PC-3 (cell line): ENCODE results near the gene AGRP. TPM values are rescaled to one million over a fixed set of nuclear protein-coding genes. Genes with fewer than 3 reads are reported as not detected.

Experiments used
- ATAC-seq: fragments of 200-7000 bp; cut with Tn5 transposase; 2 replicates; pipeline ENCODE4 v1.9.1; 2020; ENCODE audit warnings: mild to moderate bottlenecking, moderate library complexity
- BruUV-seq: library from RNA; stranded (reverse); fragments of 400-500 nt; replicated peaks from 2 replicates; lab custom pipeline; 2021; lab: Mats Ljungman, UMichigan
- CTCF ChIA-PET: fragments of 300-600 bp; sonication (Branson Sonifier 250); formaldehyde crosslinking; loops from one replicate; lab custom pipeline; 2022; ENCODE audit warnings: antibody characterized with exemption; lab: Charles Lee
- POLR2A ChIA-PET: fragments of 300-600 bp; sonication (Branson Sonifier 250); formaldehyde crosslinking; loops from one replicate; lab custom pipeline; 2022; ENCODE audit warnings: antibody characterized with exemption; ENCODE audit not compliant: unreplicated experiment; lab: Charles Lee
- DNase-seq: peaks from one replicate; pipeline ENCODE4 v3.0.0-alpha.2; 2015
- H2AFZ ChIP-seq: fragments of 300-600 bp; sonication (generic); 2 replicates; pipeline ENCODE4 v1.6.0; 2016; ENCODE audit warnings: antibody characterized with exemption, low read length
- H3F3A ChIP-seq: fragments of 300-600 bp; sonication (generic); one replicate; pipeline ENCODE4 v1.6.0; 2017; ENCODE audit warnings: antibody characterized with exemption, low read length, control low read depth, mild to moderate bottlenecking; ENCODE audit not compliant: unreplicated experiment
- H3K27ac ChIP-seq: fragments of 300-600 bp; sonication (generic); 2 replicates; pipeline ENCODE4 v1.5.1; 2016; ENCODE audit warnings: mild to moderate bottlenecking, low read length
- H3K27me3 ChIP-seq: fragments of 300-600 bp; sonication (generic); 2 replicates; pipeline ENCODE4 v1.6.1; 2016; ENCODE audit warnings: low read length, mixed read lengths
- H3K36me3 ChIP-seq: fragments of 300-600 bp; sonication (generic); 2 replicates; pipeline ENCODE4 v1.6.1; 2016; ENCODE audit warnings: low read depth, mixed run types, low read length, mixed read lengths
- H3K4me1 ChIP-seq: fragments of 300-600 bp; sonication (generic); 2 replicates; pipeline ENCODE4 v1.5.1; 2016; ENCODE audit warnings: low read length; ENCODE audit not compliant: insufficient read depth
- H3K4me2 ChIP-seq: fragments of 300-600 bp; sonication (generic); 2 replicates; pipeline ENCODE4 v1.6.0; 2016; ENCODE audit warnings: low read length
- H3K4me3 ChIP-seq: fragments of 300-600 bp; sonication (generic); 2 replicates; pipeline ENCODE4 v1.5.1; 2016; ENCODE audit warnings: mild to moderate bottlenecking, low read length, mixed read lengths
- H3K79me2 ChIP-seq: fragments of 300-600 bp; sonication (generic); 2 replicates; pipeline ENCODE4 v1.6.1; 2017; ENCODE audit warnings: low read length, mixed read lengths
- H3K9ac ChIP-seq: fragments of 300-600 bp; sonication (generic); 2 replicates; pipeline ENCODE4 v1.6.0; 2016; ENCODE audit warnings: mild to moderate bottlenecking, low read length
- H3K9me2 ChIP-seq: fragments of 300-600 bp; sonication (generic); replicated peaks from 2 replicates; pipeline ENCODE4 v1.6.1; 2016; ENCODE audit warnings: mixed run types, low read length, mixed read lengths
- H3K9me3 ChIP-seq: fragments of 300-600 bp; sonication (generic); 2 replicates; pipeline ENCODE4 v1.6.1; 2016; ENCODE audit warnings: low read length, mixed read lengths
- H4K20me1 ChIP-seq: fragments of 300-600 bp; sonication (generic); 2 replicates; pipeline ENCODE4 v1.6.1; 2016; ENCODE audit warnings: low read length, mixed read lengths
- CTCF ChIP-seq: fragments of 300-600 bp; sonication (generic); conservative IDR thresholded peaks from 2 replicates; pipeline ENCODE4 v1.5.1; 2017; ENCODE audit warnings: antibody characterized with exemption, low read depth, mild to moderate bottlenecking, low read length
- EZH2 ChIP-seq: fragments of 300-600 bp; sonication (generic); IDR thresholded peaks from one replicate; pipeline ENCODE4 v1.6.1; 2017; ENCODE audit warnings: antibody characterized with exemption, mild to moderate bottlenecking, low read length; ENCODE audit not compliant: unreplicated experiment
- EZH2phosphoT487 ChIP-seq: fragments of 300-600 bp; sonication (generic); IDR thresholded peaks from 2 replicates; pipeline ENCODE4 v1.6.1; 2018; ENCODE audit warnings: mild to moderate bottlenecking, antibody characterized with exemption, low read length, borderline replicate concordance
- intact Hi-C: fragments of 100-400 bp; cut with micrococcal nuclease; formaldehyde crosslinking; loops from 2 replicates; pipeline ENCODE4 v1.9.0; 2023
- total RNA-seq: library from RNA; depleted of rRNA; stranded (reverse); fragments of >200 nt; gene quantifications from 2 replicates; pipeline ENCODE4 v1.2.3, GENCODE V29; 2014

AGRP gene
- total RNA-seq, 1 experiment from 2014 or later, result not detected

GRCh38 chr16:67486805-67487204 is 3.5 kb upstream of the AGRP start:
- no peak overlapping the region for H3K4me2 ChIP-seq
- H3K79me2 ChIP-seq, result 0 out of 2 replicates have a peak, but pooled peaks cover 2% of the 10 kb centered on the region
- intact Hi-C loops, result loop anchor here (5.0 kb wide), 1 partner anchor 35 kb away; no protein-coding TSS in a partner anchor
- peaks cover under 1% of the 10 kb centered on the region; the same call in 1 of the 2 replicates for H3K4me1 ChIP-seq
- H2AFZ ChIP-seq, result no peak overlapping the region
- H3K9me3 ChIP-seq, result no peaks in the 10 kb centered on the region
- no peaks in the 10 kb centered on the region for H3K36me3 ChIP-seq
- BruUV-seq, result no TSS peak
- no peaks in the 10 kb centered on the region for H3F3A ChIP-seq
- H3K9me2 ChIP-seq, result no peaks in the 10 kb centered on the region
- H3K9ac ChIP-seq, result no peak overlapping the region
- no peak overlapping the region for H3K27ac ChIP-seq
- CTCF ChIA-PET, result no interaction called here
- no peak for TF ChIP-seq EZH2
- TF ChIP-seq CTCF, result no peak
- TF ChIP-seq EZH2phosphoT487, result no peak
- DNase-seq (no peak), ATAC-seq (no peak)
- POLR2A ChIA-PET, result no interaction called here
- H4K20me1 ChIP-seq, result no peaks in the 10 kb centered on the region
- no peak overlapping the region for H3K4me3 ChIP-seq
- no peaks in the 10 kb centered on the region for H3K27me3 ChIP-seq

GRCh38 chr16:67483731-67484525 is 581 bp upstream of the AGRP start:
- no peak for ATAC-seq
- POLR2A ChIA-PET, result no interaction called here

More at GRCh38 chr16:67483731-67484525, 581 bp upstream of the AGRP start:
- no peak for TF ChIP-seq EZH2
- TF ChIP-seq CTCF, result no peak
- TF ChIP-seq EZH2phosphoT487, result no peak
- H2AFZ ChIP-seq, result no peak overlapping the region
- H3K4me3 ChIP-seq, result no peak overlapping the region
- H3K9me3 ChIP-seq, result no peaks in the 10 kb centered on the region
- no peak overlapping the region for H3K4me2 ChIP-seq
- no peaks in the 10 kb centered on the region for H3K27me3 ChIP-seq
- intact Hi-C loops, result no loop called here
- BruUV-seq, result no TSS peak
- peaks cover 22% of the 10 kb centered on the region for H3K79me2 ChIP-seq
- H3K4me1 ChIP-seq, result peaks cover 7% of the 10 kb centered on the region; the same call in 1 of the 2 replicates
- H3F3A ChIP-seq, result no peaks in the 10 kb centered on the region
- CTCF ChIA-PET, result no interaction called here
- H3K9me2 ChIP-seq, result no peaks in the 10 kb centered on the region
- DNase-seq, result no peak
- H3K27ac ChIP-seq, result no peak overlapping the region
- H3K36me3 ChIP-seq, result no peaks in the 10 kb centered on the region
- H4K20me1 ChIP-seq, result no peaks in the 10 kb centered on the region
- no peak overlapping the region for H3K9ac ChIP-seq
